ENCODE results near the gene WTIP. TPM values are rescaled to one million over a fixed set of nuclear protein-coding genes. Genes with fewer than 3 reads are reported as not detected.
"Not testable (repeated sequence)": the region's sequence is repeated elsewhere in the genome, so short reads cannot be mapped to it uniquely, and the experiment has no call there.

Gene WTIP
- total RNA-seq, 1 donor from 2014 or later = 127 TPM

- no peak overlapping the region for H3K4me3 ChIP-seq
- peak in 1 of 2 donors; percentile 55 for DNase-seq (ENCODE audit: low spot score in 2 of 2)
- peaks cover 0 to 5% of the 10 kb centered on the region in 2 donors for H3K36me3 ChIP-seq
- intact Hi-C loops (cut with DNase I) = no loop called here
- H3K4me1 ChIP-seq = peaks cover 0 to 18% of the 10 kb centered on the region in 2 donors
- no peaks in the 10 kb centered on the region for H3K9me3 ChIP-seq
- H3K27me3 ChIP-seq = no peaks in the 10 kb centered on the region
- H3K27ac ChIP-seq = no peak overlapping the region
- TF ChIP-seq, protein P1, sequence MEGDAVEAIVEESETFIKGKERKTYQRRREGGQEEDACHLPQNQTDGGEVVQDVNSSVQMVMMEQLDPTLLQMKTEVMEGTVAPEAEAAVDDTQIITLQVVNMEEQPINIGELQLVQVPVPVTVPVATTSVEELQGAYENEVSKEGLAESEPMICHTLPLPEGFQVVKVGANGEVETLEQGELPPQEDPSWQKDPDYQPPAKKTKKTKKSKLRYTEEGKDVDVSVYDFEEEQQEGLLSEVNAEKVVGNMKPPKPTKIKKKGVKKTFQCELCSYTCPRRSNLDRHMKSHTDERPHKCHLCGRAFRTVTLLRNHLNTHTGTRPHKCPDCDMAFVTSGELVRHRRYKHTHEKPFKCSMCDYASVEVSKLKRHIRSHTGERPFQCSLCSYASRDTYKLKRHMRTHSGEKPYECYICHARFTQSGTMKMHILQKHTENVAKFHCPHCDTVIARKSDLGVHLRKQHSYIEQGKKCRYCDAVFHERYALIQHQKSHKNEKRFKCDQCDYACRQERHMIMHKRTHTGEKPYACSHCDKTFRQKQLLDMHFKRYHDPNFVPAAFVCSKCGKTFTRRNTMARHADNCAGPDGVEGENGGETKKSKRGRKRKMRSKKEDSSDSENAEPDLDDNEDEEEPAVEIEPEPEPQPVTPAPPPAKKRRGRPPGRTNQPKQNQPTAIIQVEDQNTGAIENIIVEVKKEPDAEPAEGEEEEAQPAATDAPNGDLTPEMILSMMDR (IDR thresholded peaks at IDR 0.05) = no peak
Measured at GRCh38 chr19:34506026-34506370, 24.4 kb downstream of the WTIP start.

GRCh38 chr19:34507414-34508067 lies 26.0 kb downstream of the WTIP start:
- H3K27ac ChIP-seq = no peak overlapping the region
- peaks cover 0 to 5% of the 10 kb centered on the region in 2 donors for H3K36me3 ChIP-seq
- intact Hi-C loops (cut with DNase I) = no loop called here
- TF ChIP-seq, protein P1 (IDR thresholded peaks at IDR 0.05) = no peak
- H3K4me3 ChIP-seq = no peak overlapping the region
- no peaks in the 10 kb centered on the region for H3K27me3 ChIP-seq
- DNase-seq (ENCODE audit: low spot score in 2 of 2) = peak in 1 of 2 donors; percentile 37
- H3K9me3 ChIP-seq = no peaks in the 10 kb centered on the region
- H3K4me1 ChIP-seq = peaks cover 0 to 11% of the 10 kb centered on the region in 2 donors

GRCh38 chr19:34508540-34508939 lies 27.0 kb downstream of the WTIP start:
- H3K36me3 ChIP-seq = no peaks in the 10 kb centered on the region
- H3K9me3 ChIP-seq = no peaks in the 10 kb centered on the region
- H3K27ac ChIP-seq = no peak overlapping the region
- DNase-seq (ENCODE audit: low spot score in 2 of 2) = peak in 1 of 2 donors; percentile 61
- no peaks in the 10 kb centered on the region for H3K27me3 ChIP-seq
- TF ChIP-seq, protein P1 (IDR thresholded peaks at IDR 0.05) = no peak
- peaks cover 0 to 5% of the 10 kb centered on the region in 2 donors for H3K4me1 ChIP-seq
- intact Hi-C loops (cut with DNase I) = no loop called here
- no peak overlapping the region for H3K4me3 ChIP-seq

DNA sequence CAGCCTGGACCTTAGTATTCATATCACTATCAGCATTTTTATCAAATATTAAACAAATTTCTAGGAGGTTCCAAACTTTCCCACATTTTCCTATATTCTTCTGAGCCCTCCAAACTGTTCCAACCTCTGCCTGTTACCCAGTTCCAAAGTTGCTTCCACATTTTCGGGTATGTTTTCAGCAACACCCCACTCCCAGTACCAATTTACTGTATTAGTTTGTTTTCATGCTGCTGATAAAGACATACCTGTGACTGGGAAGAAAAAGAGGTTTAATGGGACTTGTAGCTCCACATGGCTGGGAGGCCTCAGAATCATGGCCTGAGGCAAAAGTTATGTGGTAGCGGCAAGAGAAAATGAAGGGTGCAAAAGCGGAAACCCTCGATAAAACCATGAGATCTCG lies 29.3 kb downstream of the WTIP start:
- H3K36me3 ChIP-seq; intact Hi-C loops (cut with DNase I); H3K27ac ChIP-seq; H3K27me3 ChIP-seq; H3K4me3 ChIP-seq; H3K4me1 ChIP-seq; H3K9me3 ChIP-seq; DNase-seq (ENCODE audit: low spot score in 2 of 2): not testable (repeated sequence)

- no peak for DNase-seq (ENCODE audit: low spot score in 2 of 2)
Measured at GRCh38 chr19:34512254-34512822, 30.8 kb downstream of the WTIP start.

GRCh38 chr19:34513767-34514166 lies 32.2 kb downstream of the WTIP start:
- Histone ChIP-seq H3K4me3 (no peak overlapping the region), H3K27ac (no peak overlapping the region), H3K36me3 (no peaks in the 10 kb centered on the region), H3K9me3 (no peaks in the 10 kb centered on the region), H3K27me3 (no peaks in the 10 kb centered on the region), H3K4me1 (no peaks in the 10 kb centered on the region)
- intact Hi-C loops (cut with DNase I) = no loop called here
- TF ChIP-seq, protein P1 (IDR thresholded peaks at IDR 0.05) = no peak
- no peak for DNase-seq (ENCODE audit: low spot score in 2 of 2)

More at GRCh38 chr19:34512254-34512822, 30.8 kb downstream of the WTIP start:
- TF ChIP-seq, protein P1 (IDR thresholded peaks at IDR 0.05) = no peak
- no peak overlapping the region for H3K27ac ChIP-seq
- H3K4me1 ChIP-seq = no peaks in the 10 kb centered on the region
- no peak overlapping the region for H3K4me3 ChIP-seq
- intact Hi-C loops (cut with DNase I) = no loop called here
- H3K9me3 ChIP-seq = no peaks in the 10 kb centered on the region
- H3K27me3 ChIP-seq = no peaks in the 10 kb centered on the region
- no peaks in the 10 kb centered on the region for H3K36me3 ChIP-seq
